Activated T-cell treated with anti-CD3 and anti-CD28 coated beads for 48 hours (primary cell): ENCODE data around the gene SH3YL1.
"Not testable (repeated sequence)": the region's sequence is repeated elsewhere in the genome, so short reads cannot be mapped to it uniquely, and the experiment has no call there.

Experiments used
- DNase-seq: peaks from one replicate; pipeline ENCODE4 v3.0.0-alpha.2; 2020; ENCODE audit warnings: low read depth

Gene SH3YL1

DNA sequence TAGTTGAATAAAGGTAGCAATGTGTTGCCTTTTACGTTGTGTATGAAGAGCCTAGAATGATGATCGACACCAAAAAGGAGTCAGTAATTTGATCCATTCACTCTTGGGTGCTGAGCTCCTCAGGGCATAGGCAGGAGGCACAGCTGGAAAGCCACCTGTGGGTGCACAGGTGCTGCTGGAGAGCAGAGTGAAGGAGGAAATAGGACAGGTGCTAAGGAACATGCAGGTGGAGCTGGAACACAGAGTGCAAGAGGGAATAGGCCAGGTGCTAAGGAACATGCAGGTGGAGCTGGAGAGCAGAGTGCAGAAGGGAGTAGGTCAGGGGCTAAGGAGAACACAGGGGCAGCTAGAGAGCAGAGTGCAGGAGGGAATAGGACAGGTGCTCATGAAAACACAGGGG, 86.1 kb downstream of the SH3YL1 start:
- DNase-seq, result no peak

DNA sequence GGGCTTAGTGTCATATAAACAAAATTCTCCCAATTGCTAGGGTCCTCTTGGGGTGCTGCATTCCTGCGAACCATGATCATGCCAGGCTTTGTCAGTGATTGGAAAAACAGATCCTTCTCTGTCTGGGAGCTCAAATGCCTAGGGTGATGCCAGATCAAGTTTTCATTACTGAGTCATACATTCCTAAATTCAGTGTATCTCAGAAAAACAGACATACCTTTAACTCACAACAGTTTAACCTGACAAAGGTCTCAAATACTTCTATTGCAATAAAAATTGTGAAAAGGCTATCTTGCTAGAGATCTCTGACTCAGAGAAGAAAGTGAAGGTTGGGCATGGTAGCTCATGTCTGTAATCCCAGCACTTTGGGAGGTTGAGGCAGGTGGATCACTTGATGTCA, 86.9 kb downstream of the SH3YL1 start:
- no peak for DNase-seq

DNA sequence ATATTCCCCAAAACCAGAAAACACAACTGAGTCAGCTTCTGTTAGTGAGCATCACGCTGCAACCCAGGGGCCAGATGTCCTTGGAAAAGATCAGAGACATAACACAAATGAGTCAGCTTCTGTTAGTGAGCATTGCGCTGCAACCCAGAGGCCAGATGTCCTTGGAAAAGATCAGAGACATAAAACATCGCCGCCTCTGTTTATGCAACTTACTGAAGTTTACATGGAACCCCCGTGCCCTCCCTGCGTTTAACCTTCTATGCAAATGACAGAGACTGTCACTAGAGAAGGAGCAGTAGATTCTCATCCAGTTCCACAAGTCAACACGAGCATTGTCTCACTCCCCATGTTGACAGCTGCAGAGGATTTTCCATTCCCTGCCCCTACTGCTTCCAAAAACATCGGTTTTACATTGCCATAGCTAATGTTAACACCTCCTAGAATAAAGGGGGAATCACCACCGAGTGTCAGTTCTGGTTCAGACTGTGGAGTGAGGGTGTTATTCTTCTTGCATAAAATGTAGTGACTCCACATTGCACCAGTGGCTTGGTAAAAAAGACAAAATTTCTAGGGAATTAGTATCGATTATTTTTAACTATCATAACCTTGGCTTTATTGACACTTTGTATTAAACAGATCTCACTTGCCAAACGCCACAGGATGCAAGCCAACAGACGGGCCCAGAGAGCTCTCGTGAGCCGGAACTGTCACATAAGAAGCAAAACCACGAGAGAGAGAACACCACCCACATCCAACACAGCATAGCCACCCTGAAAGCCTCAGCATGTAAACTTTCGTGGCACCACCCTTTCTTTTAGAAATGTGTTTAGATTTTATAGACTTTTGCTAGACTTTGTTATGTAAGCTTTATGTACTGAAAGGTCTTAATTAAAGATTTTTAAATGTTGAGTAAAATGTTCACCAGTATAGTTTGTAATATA, 87.7 kb downstream of the SH3YL1 start:
- DNase-seq, result peak; percentile 18

DNA sequence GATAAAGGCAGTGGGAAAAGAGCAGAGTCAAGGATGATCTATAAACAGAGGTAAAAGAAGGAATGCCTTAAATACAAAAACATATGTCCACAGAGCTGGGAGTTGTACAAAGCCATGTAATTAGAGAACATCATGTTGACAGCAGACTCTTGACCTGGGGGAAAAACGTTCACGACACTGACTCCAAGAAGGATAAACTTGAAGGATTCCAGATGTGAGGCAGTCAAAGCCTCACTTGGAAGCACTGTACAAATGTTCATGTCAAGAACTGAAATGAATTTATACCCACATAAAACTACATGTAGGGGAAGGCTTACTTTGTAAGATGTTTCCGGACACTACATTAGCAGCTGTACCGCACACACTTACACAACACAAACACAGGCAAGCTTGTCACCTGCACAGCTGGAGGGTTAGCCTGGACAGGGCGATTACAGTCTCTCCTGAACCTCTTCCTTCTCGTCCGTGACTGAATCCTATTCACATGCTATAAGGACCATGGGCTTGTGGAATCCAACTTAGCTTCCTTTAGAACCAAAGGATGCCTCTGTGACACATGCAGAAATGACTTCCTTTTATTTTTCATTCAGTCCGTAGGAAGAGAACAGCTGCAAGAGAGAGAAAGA, 88.6 kb downstream of the SH3YL1 start:
- DNase-seq, result no peak

DNA sequence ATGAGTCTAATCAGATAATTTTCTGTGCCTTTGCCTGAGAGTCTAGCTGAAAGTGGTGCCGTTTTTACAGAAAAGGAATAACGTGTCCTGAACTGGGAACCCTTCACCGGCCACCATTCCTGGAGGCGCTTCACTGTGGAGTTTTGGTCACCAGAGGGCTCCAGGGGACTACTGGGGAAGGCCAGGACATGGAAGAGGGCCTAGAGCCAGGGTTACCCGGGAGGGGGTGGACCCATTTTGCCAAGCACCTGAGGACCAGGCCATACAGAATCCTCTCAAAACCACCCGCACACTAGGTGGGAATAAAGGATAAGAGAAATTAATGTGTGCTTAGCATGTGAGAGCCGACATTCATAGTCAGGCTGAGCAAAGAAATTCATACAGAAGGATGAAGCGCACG, 91.7 kb downstream of the SH3YL1 start:
- not testable (repeated sequence) for DNase-seq

DNA sequence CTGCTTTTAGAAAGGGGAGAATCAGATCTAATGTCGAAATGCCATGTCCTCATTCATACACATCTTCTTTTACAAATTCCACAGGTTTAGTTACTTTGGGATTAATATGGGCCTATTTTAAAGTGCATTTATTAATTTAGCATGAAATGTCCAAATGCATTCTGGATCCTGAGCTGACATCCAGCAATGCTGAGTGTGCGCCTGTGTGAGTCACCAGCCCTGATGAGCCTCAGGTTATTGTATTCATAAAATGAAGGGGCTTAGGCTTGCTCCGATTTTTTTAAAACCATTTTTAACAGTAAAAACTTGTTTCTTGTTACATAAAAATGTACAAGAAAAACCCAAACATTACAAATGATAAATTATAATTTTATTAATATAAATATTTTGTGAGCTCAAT, 94.1 kb downstream of the SH3YL1 start:
- no peak for DNase-seq
